K562 (cell line): ENCODE data around the gene HDGFL2. TPM values are rescaled to one million over a fixed set of nuclear protein-coding genes. Genes with fewer than 3 reads are reported as not detected.

ENCODE experiments used
- KLF1 ChIP-seq: fragments of 450-650 bp; IDR thresholded peaks from 2 replicates; pipeline ENCODE4 v1.6.1; 2016; ENCODE audit warnings: missing genetic modification characterization, missing compliant biosample characterization
- MAZ ChIP-seq, 2 experiments: fragments of 450-650 bp in 1 of 2; sonication (generic) in 1 of 2; formaldehyde crosslinking; IDR thresholded peaks in 1 of 2; conservative IDR thresholded peaks in 1 of 2; 2 replicates each; pipeline versions ENCODE4 v1.4.0 to v1.5.0; 2020; ENCODE audit warnings: mild to moderate bottlenecking in 1 of 2, missing genetic modification reagents in 1 of 2
- NONO ChIP-seq, 2 experiments: fragments of 200-400 bp in 1 of 2; fragments of 450-650 bp in 1 of 2; formaldehyde crosslinking in 1 of 2; IDR thresholded peaks; 2 replicates each; pipeline ENCODE4 v1.6.1; 2017; ENCODE audit warnings: low read depth in 2 of 2, mild to moderate bottlenecking in 2 of 2, moderate library complexity in 2 of 2, low read length in 1 of 2
- POLR2AphosphoS2 ChIP-seq: IDR thresholded peaks from 2 replicates; pipeline ENCODE4 v1.6.1; 2012; ENCODE audit warnings: low read length, improper control_type of control experiment
- POLR2G ChIP-seq: fragments of 200-400 bp; formaldehyde crosslinking; IDR thresholded peaks from 2 replicates; pipeline ENCODE4 v1.6.1; 2017; ENCODE audit warnings: low read depth, mild to moderate bottlenecking, antibody characterized with exemption, low read length, moderate library complexity
- TCF15 ChIP-seq: fragments of 250-450 bp; sonication (Bioruptor Pico); IDR thresholded peaks from 2 replicates; pipeline ENCODE4 v1.8.0; 2022; ENCODE audit warnings: moderate library complexity, mild to moderate bottlenecking, inconsistent platforms
- ZNF12 ChIP-seq: sonication (generic); formaldehyde crosslinking; IDR thresholded peaks from 2 replicates; pipeline ENCODE4 v1.4.0; 2020; ENCODE audit warnings: mild to moderate bottlenecking, missing genetic modification reagents
- ZNF24 ChIP-seq: fragments of 450-650 bp; IDR thresholded peaks from 2 replicates; pipeline ENCODE4 v1.6.1; 2016
- ZNF511 ChIP-seq: sonication (generic); formaldehyde crosslinking; IDR thresholded peaks from 2 replicates; pipeline ENCODE4 v1.8.0; 2022; ENCODE audit warnings: mild to moderate bottlenecking, missing genetic modification reagents
- polyA plus RNA-seq, 8 experiments: library from polyadenylated mRNA; depleted of rRNA in 4 of 8; stranded (reverse) in 5 of 8; unstranded in 3 of 8; fragments of >200 nt; fragmentation: Nextera tagmentation in 2 of 8; fragmentation: Illumina TruSeq in 1 of 8; extraction: Ambion mirVana in 2 of 8; extraction: Trizol in 1 of 8; gene quantifications; 2 replicates each; pipeline versions ENCODE4 v1.2.1 to v1.2.3, GENCODE V29; 2011 to 2014; ENCODE audit warnings: inconsistent platforms in 1 of 8, missing spikeins in 1 of 8
- total RNA-seq, 7 experiments: library from RNA; depleted of rRNA in 6 of 7; stranded (reverse); fragments of >200 nt in 6 of 7; fragmentation: Illumina TruSeq in 2 of 7; extraction: Trizol in 2 of 7; gene quantifications; 2 replicates each; pipeline versions ENCODE4 v1.2.1 to v1.2.3, GENCODE V29; 2011 to 2021; ENCODE audit warnings: low replicate concordance in 1 of 7
- TF ChIP-seq, protein P1 (sequence below): fragments of 150-350 bp; IDR thresholded peaks from 2 replicates; pipeline ENCODE4 v1.6.1; 2014; ENCODE audit warnings: low read depth, mild to moderate bottlenecking, low read length, borderline replicate concordance
- TF ChIP-seq, protein P2 (sequence below): sonication (generic); formaldehyde crosslinking; IDR thresholded peaks from 2 replicates; pipeline ENCODE4 v1.8.0; 2022; ENCODE audit warnings: mild to moderate bottlenecking, low read depth, missing genetic modification reagents
- TF ChIP-seq, protein P3 (sequence below): sonication (generic); formaldehyde crosslinking; IDR thresholded peaks from 2 replicates; pipeline ENCODE4 v1.8.1; 2023; ENCODE audit warnings: mild to moderate bottlenecking, missing genetic modification reagents
- TF ChIP-seq, protein P4 (sequence below): sonication (generic); formaldehyde crosslinking; IDR thresholded peaks from 2 replicates; pipeline ENCODE4 v1.8.1; 2023; ENCODE audit warnings: mild to moderate bottlenecking, missing genetic modification reagents
- TF ChIP-seq, protein P5 (sequence below): sonication (generic); formaldehyde crosslinking; IDR thresholded peaks from 2 replicates; pipeline ENCODE4 v1.8.0; 2022; ENCODE audit warnings: missing genetic modification reagents, mild to moderate bottlenecking, moderate library complexity, borderline replicate concordance

Gene HDGFL2
- total and polyA plus RNA-seq, 9 of the 15 experiments (the other 6 are each of a cell fraction or from before 2014, with no cell fraction given): 0.13 to 61.7 (median 16.0) TPM

DNA sequence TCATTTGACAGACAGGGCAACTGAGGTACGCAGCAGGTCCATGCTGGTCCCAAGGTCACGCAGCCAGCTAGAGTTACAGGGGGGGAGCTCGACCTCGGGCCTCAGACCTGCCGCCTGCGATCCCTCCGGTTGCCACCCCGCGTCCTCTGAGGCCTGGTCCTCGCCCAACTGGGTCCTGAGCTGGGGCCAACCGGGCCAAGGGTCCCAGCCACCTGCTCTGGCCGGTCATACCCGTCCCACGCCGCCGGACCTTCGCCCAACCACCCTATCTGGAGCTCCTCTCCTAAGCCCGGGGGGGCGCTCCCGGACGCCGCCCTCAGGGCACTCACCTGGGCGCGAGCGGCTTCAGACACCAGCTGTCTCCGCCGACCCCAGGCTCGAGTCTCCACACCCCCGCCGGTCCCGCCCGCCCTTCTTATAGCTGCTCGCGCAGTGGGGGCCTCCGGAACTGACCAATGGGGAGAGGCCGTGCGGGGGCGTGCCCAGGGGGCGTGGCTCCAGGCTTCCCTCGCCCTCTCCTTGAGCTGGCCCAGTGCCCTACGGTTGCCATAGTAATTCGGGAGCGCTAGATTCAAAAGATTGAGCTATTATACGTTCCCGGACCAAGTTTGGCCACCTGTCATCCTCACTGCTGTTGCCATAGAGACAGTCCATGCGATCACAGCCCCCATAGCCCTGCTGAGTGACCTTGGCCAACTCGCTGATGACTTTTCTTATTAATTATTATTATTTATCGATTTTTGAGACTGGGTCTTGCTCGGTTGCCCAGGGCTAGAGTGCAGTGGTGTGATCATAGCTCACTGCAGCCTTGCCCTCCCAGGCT lies 63.0 kb downstream of the HDGFL2 start, which contains the start of gene PLIN5 (continued):
- TF ChIP-seq, protein P1, sequence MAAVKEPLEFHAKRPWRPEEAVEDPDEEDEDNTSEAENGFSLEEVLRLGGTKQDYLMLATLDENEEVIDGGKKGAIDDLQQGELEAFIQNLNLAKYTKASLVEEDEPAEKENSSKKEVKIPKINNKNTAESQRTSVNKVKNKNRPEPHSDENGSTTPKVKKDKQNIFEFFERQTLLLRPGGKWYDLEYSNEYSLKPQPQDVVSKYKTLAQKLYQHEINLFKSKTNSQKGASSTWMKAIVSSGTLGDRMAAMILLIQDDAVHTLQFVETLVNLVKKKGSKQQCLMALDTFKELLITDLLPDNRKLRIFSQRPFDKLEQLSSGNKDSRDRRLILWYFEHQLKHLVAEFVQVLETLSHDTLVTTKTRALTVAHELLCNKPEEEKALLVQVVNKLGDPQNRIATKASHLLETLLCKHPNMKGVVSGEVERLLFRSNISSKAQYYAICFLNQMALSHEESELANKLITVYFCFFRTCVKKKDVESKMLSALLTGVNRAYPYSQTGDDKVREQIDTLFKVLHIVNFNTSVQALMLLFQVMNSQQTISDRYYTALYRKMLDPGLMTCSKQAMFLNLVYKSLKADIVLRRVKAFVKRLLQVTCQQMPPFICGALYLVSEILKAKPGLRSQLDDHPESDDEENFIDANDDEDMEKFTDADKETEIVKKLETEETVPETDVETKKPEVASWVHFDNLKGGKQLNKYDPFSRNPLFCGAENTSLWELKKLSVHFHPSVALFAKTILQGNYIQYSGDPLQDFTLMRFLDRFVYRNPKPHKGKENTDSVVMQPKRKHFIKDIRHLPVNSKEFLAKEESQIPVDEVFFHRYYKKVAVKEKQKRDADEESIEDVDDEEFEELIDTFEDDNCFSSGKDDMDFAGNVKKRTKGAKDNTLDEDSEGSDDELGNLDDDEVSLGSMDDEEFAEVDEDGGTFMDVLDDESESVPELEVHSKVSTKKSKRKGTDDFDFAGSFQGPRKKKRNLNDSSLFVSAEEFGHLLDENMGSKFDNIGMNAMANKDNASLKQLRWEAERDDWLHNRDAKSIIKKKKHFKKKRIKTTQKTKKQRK: no peak
- TF ChIP-seq MAZ (CRISPR knock-in tag; conservative IDR thresholded peaks at IDR 0.05 in 1 of 2, IDR thresholded peaks at IDR 0.05 in 1 of 2): 0 out of 4 replicates have a peak, but pooled peaks of 1 of the 2 experiments have one; percentile 21
- TF ChIP-seq, protein P2, sequence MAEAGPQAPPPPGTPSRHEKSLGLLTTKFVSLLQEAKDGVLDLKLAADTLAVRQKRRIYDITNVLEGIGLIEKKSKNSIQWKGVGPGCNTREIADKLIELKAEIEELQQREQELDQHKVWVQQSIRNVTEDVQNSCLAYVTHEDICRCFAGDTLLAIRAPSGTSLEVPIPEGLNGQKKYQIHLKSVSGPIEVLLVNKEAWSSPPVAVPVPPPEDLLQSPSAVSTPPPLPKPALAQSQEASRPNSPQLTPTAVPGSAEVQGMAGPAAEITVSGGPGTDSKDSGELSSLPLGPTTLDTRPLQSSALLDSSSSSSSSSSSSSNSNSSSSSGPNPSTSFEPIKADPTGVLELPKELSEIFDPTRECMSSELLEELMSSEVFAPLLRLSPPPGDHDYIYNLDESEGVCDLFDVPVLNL (CRISPR knock-in tag): peak; percentile 63; the same call in 1 of the 2 replicates
- TF ChIP-seq NONO (IDR thresholded peaks at IDR 0.05; ENCODE audit: low read depth in 2 of 2, low read length in 1 of 2): peak in 1 of 2 experiments; percentile 54; a peak in 1 of 4 replicates
- TF ChIP-seq, protein P3, sequence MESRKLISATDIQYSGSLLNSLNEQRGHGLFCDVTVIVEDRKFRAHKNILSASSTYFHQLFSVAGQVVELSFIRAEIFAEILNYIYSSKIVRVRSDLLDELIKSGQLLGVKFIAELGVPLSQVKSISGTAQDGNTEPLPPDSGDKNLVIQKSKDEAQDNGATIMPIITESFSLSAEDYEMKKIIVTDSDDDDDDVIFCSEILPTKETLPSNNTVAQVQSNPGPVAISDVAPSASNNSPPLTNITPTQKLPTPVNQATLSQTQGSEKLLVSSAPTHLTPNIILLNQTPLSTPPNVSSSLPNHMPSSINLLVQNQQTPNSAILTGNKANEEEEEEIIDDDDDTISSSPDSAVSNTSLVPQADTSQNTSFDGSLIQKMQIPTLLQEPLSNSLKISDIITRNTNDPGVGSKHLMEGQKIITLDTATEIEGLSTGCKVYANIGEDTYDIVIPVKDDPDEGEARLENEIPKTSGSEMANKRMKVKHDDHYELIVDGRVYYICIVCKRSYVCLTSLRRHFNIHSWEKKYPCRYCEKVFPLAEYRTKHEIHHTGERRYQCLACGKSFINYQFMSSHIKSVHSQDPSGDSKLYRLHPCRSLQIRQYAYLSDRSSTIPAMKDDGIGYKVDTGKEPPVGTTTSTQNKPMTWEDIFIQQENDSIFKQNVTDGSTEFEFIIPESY (CRISPR knock-in tag): 0 out of 2 replicates have a peak, but pooled peaks have one; percentile 31
- TF ChIP-seq ZNF511: peak; percentile 51; the same call in 1 of the 2 replicates
- TF ChIP-seq POLR2G: peak; percentile 92
- TF ChIP-seq, protein P4, sequence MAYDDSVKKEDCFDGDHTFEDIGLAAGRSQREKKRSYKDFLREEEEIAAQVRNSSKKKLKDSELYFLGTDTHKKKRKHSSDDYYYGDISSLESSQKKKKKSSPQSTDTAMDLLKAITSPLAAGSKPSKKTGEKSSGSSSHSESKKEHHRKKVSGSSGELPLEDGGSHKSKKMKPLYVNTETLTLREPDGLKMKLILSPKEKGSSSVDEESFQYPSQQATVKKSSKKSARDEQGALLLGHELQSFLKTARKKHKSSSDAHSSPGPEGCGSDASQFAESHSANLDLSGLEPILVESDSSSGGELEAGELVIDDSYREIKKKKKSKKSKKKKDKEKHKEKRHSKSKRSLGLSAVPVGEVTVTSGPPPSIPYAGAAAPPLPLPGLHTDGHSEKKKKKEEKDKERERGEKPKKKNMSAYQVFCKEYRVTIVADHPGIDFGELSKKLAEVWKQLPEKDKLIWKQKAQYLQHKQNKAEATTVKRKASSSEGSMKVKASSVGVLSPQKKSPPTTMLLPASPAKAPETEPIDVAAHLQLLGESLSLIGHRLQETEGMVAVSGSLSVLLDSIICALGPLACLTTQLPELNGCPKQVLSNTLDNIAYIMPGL (CRISPR knock-in tag): no peak
- no peak for TF ChIP-seq TCF15 (CRISPR knock-in tag)
- TF ChIP-seq, protein P5, sequence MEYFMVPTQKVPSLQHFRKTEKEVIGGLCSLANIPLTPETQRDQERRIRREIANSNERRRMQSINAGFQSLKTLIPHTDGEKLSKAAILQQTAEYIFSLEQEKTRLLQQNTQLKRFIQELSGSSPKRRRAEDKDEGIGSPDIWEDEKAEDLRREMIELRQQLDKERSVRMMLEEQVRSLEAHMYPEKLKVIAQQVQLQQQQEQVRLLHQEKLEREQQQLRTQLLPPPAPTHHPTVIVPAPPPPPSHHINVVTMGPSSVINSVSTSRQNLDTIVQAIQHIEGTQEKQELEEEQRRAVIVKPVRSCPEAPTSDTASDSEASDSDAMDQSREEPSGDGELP (CRISPR knock-in tag): peak; percentile 88
- TF ChIP-seq ZNF24: no peak
- 0 out of 2 replicates have a peak, but pooled peaks have one; percentile 42 for TF ChIP-seq KLF1 (tag)
- no peak for TF ChIP-seq POLR2AphosphoS2
- TF ChIP-seq ZNF12 (CRISPR knock-in tag): 0 out of 2 replicates have a peak, but pooled peaks have one; percentile 25
